GM12878 (cell line): ENCODE results near the gene FMO3.

Experiments used
- YY1 ChIP-seq: IDR thresholded peaks from 2 replicates; pipeline ENCODE4 v1.6.1; 2011; ENCODE audit warnings: low read depth, mild to moderate bottlenecking, low read length
- TF ChIP-seq, protein P1 (sequence below): IDR thresholded peaks from 2 replicates; pipeline ENCODE4 v1.6.1; 2011; ENCODE audit warnings: borderline replicate concordance, low read depth, mild to moderate bottlenecking, moderate library complexity, low read length; ENCODE audit not compliant: insufficient read depth, poor library complexity, severe bottlenecking

GRCh38 chr1:171115280-171115897 lies 24.7 kb downstream of the FMO3 start:
- TF ChIP-seq, protein P1, sequence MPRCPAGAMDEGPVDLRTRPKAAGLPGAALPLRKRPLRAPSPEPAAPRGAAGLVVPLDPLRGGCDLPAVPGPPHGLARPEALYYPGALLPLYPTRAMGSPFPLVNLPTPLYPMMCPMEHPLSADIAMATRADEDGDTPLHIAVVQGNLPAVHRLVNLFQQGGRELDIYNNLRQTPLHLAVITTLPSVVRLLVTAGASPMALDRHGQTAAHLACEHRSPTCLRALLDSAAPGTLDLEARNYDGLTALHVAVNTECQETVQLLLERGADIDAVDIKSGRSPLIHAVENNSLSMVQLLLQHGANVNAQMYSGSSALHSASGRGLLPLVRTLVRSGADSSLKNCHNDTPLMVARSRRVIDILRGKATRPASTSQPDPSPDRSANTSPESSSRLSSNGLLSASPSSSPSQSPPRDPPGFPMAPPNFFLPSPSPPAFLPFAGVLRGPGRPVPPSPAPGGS, result no peak
- no peak for TF ChIP-seq YY1
